ENCODE data around the gene ERBB4.

Gene ERBB4

DNA sequence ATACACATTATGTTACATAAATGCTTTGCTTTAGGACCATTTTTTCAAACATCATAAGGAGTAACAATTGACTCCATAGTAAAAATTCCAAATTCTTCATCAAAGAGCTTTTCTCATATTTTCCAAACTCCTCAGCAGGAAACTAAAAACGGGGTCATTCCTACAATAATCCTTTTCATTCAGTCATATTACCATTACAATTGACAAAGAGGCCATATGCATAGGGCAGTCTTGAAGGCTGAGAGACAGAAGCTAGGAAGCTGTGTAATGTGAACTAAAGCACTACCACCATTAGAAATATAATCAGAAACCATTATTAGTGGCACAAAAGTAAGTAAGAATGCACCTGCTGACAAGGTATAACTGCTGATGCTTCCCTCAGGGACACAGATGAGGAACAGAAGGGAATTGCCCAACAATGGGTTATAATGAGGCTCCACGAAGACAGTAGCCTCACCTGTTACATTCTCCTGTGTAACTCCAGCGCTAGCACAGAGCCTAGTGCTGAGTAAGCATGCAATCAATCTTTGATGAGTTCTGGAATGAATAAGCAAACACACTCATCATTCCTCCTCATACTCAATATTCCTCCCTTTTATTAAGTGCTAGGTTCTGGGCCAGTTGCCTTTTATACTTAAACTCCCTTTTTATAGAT lies 1039.9 kb downstream of the ERBB4 start:
- no peak for DNase-seq (ENCODE audit: low read depth in 4 of 4, low spot score in 1 of 4)

DNA sequence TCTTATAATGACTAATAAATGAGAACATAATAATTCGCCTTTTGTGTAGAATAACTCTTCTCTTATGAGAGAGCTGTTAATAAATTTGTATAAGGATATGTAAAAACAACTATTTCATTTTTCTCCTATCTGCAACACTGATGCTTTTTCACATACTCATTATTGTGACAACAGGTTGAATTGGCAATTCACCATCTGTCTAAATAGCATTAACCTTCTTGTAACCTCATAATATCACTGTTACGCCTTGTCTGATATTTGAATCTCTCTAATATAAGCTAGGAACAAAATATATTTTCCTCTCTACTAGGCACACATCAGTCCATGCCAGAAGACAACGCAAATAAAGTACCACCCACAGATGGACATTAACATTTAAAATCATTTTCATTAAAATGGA lies 1043.3 kb downstream of the ERBB4 start:
- no peak for DNase-seq (ENCODE audit: low read depth in 4 of 4, low spot score in 1 of 4)

DNA sequence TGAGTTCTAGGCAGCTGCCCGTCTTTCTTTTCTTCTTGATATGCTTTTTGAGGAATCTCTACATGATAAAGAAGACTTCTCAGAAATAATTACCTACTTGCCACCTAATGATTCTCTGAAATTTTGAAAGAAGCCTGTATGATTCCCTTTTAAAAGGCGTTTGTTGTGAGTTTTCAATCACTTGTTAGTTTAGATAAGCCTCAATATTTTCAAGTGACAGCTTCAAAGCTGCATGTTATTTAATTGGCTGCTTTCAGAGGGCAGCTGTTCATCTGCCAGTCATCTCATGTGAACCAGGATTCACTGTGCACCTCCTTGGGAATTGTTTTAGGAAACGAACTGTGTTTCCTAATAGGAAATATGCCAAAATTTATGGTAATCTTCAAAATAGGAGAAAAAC lies 1044.1 kb downstream of the ERBB4 start:
- no peak for DNase-seq (ENCODE audit: low read depth in 4 of 4, low spot score in 1 of 4)

DNA sequence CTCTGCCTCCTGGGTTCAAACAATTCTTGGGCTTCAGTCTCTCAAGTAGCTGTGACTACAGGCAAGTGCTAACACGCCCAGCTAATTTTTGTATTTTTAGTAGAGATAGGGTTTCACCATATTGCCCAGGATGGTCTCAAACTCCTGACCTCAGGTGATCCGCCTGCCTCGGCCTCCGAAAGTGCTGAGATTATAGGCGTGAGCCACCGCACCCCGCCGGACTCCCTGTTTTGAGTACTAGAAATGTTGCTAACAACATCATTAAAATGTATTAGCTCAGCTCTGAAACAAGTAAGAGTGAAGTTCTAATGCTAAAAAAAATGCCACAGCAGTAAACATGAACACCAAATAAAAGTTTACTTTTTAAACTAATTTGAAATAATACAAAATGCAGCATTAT lies 1044.5 kb downstream of the ERBB4 start:
- no peak for DNase-seq (ENCODE audit: low read depth in 4 of 4, low spot score in 1 of 4)

DNA sequence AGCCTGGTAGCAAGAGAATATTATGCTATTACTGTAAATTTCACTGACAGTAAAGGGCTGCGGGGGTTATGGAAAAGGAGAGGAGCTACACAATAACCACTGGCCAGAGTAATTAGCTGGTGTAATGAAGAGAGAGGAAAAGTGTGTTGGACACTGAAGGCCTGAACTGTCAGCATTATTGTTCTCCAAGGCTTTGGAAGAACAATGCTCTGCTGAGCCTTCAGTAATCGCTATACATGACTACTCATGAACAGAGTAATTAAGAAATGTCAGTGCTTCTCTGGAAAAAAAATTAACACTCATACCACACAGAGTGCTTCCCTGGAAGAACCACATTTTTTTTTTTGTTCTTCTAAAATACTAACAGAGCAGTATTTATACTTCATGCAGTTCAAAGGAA lies 1050.9 kb downstream of the ERBB4 start:
- no peak for DNase-seq (ENCODE audit: low read depth in 4 of 4, low spot score in 1 of 4)

DNA sequence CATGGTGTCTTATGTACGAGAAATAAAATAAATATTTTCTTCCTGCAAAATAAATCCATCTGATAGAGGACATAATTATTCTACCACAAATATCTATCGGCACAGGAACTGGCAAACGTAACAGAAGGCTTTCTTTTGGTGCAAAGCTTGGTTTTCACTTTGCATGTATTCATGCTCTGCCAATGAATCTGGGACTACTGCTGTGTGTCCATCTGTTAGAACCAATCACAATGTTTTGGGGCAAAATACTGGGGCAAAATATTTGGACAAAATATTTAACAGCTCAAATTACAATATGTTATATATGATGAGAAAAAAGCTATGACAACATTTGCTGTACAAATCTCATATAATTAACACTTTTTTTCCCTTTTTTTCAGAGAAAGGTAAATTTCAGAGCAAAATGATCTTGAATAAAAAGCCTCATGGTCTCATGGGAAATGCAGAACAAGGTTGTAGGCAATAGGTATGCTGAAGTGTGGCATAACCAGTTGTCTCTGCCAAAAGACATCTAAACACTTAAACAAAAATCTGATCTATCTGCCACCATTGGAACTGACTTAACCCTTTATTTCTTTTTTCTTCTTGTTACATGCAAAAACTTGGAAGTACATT lies 1059.0 kb downstream of the ERBB4 start:
- DNase-seq (ENCODE audit: low read depth in 4 of 4, low spot score in 1 of 4), result no peak

DNA sequence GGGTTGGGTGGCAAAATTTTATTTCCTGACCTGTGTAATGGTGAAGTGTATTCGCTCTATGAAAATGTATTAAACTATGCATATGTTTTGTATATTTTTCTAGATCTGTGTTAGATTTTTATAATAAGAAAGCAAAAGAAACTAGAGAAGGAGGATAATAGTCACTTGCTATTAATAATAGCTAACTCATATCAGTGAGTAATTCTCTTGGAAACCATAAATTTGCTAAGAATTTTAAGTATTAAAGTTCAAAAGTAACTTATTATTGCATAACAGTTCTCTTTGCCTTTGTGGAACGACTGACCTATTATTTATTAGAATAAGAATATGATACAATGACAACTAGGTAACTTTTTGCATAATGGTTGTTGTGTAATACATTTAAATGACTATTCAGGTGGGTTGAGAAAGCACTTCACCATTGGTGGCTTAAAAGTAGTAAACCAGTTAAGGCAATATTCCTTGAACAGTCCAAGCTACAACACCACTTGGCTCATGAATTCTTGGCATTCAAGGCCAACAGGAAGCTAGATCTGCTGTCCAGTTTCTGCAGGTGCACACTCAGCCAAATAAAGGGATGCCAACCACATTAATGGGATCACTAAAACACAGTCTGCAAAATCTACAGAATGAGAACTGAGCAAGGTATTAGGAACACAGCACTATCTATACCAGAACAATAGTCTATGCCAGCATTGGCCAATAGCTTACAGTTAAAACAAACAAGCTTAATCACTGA lies 1060.9 kb downstream of the ERBB4 start:
- no peak for DNase-seq (ENCODE audit: low read depth in 4 of 4, low spot score in 1 of 4)

DNA sequence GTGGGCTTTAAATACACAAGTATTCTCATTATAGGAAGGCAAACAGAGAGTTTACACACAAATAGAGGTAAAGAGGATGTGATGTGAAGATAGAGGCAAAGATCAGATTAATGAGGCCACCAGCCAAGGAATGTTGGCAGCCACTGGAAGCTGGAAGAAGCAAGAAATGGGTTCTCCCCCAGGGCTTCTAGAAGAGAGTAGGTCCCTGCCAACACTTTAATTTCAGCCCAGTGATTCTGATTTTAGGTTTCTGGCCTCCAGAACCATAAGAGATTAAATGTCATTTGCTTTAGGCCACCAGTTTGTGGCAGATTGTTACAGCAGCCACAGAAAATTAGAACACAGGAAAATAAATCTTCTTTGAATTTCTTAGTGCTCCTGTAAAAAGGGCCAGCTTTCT lies 1065.5 kb downstream of the ERBB4 start:
- no peak for DNase-seq (ENCODE audit: low read depth in 4 of 4, low spot score in 1 of 4)

DNA sequence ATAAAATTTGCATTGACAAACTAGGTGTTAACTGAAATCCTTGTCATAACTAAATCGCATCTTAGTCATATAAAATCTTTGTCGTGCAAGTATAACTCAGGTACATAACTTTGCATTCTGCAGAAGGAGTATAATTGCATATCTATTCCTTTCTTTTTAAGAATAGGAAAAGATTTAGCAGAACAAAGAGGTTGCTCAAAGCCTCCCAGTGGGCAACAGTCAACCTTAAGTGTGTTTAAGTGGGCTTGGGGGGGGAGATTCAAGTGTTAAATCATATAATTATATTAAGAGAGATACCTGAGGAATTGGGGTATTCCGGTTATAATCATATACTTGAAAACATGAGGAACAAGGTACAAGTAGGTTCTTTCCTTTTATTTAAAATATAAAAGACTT lies 1068.9 kb downstream of the ERBB4 start:
- DNase-seq (ENCODE audit: low read depth in 4 of 4, low spot score in 1 of 4), result no peak

DNA sequence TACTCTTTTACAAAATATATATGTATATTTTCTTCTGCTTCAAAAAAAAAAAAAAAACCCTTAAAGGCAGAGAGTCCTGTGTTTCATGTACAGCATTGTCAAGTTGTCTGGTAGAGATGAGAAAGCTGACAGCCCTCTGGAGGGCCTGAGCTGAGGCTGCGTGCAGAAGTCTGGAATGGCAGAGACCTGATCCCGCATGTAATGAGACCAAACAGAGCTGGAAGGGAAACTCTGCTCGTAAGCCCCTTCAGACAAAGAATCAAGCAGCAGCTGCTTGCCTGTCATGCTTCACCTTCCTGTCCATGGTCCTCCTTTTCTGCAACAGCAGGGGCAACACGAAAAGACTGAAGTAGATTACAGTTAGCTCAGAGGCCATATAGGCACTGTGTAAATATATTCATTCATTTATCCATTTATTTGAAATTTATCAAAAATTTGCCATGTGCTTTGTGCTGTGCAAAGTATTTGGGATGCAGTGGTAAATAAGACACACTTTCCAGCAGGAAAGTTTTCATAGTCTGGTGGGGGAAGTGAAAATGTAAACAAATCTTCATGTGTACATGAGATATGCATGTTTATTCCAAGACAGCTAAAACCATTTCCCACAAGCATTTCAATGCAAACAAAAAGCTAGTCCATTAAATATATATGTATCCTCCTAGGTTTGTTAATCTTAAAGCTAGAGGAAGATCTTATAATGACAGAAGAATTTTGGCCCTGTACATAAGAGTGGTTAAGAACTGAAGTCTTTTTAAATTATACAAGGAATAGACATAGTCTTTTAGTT lies 1069.5 kb downstream of the ERBB4 start:
- DNase-seq (ENCODE audit: low read depth in 4 of 4, low spot score in 1 of 4), result no peak

DNA sequence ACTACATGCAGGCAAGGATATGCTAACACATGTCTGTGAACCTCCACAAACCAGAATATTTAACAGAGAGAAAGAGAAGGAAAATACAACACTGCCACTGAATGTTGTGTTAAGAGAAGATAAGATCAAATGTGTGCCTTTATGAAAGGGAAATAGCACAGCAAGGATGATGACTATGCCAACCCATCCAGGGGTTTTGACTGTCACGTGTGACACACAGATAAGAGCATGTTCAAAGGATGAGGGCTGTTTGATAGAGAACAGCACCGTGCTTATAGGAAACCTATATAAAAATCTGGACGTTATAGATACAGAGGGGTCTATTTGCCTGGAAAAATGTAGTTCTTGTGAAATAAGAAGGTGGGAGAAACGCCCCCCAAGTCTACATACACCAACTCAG lies 1070.4 kb downstream of the ERBB4 start:
- no peak for DNase-seq (ENCODE audit: low read depth in 4 of 4, low spot score in 1 of 4)

DNA sequence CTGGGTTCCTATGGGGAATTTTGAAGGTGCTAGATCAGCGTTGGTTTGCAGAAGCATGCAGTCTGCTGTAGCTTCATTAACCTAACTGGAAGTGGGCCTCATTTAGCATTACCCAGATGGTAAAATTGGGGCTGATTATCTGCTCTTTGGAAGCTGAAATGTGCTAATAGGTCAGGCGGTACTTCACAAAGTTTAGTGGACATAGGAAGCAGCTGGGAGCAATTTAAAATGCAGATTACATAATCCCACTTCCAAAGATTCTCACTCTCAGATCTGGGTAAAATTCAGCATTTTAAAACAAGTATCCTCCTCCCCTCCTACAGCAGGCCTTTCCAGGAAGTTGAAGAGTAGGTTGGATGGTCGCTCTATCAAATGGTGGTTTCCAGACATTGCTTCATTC lies 1075.2 kb downstream of the ERBB4 start:
- no peak for DNase-seq (ENCODE audit: low read depth in 4 of 4, low spot score in 1 of 4)

DNA sequence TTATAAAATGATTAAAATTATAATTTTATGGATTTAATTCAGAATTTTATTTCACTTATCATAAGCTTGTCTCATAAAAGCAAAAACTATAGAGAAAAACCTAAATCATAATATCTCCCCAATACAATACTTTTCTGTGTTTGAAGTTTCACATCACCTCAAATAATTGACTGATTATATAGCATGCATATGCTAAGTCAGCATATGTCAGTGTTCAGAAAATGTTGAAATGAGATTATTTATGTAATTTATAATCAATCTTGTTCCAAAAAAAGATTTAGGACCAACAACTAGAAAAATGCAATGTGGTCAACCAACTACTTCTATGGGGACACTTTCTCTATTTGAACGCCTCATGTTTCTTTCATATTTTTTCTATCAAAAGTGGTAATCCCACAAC lies 1079.6 kb downstream of the ERBB4 start:
- DNase-seq (ENCODE audit: low read depth in 4 of 4, low spot score in 1 of 4), result no peak

DNA sequence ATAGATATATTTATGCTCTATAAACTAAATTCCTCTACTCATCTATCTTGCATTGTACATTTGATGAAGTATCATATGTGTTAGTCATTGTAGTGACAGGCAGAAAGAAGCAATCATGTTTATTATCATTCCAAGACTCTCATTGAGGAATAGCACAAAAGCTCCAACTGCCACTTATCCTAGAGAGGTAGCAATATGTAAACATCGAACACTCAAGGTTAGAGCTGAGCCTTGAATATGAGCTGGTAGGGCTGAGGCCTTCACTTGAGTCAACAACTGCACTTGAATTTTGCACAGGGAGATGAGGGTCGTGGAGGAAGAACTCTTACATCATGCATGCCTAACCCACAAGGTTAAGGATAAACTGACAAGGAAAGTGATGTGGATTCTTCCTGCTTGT lies 1081.3 kb downstream of the ERBB4 start:
- DNase-seq (ENCODE audit: low read depth in 4 of 4, low spot score in 1 of 4), result no peak

DNA sequence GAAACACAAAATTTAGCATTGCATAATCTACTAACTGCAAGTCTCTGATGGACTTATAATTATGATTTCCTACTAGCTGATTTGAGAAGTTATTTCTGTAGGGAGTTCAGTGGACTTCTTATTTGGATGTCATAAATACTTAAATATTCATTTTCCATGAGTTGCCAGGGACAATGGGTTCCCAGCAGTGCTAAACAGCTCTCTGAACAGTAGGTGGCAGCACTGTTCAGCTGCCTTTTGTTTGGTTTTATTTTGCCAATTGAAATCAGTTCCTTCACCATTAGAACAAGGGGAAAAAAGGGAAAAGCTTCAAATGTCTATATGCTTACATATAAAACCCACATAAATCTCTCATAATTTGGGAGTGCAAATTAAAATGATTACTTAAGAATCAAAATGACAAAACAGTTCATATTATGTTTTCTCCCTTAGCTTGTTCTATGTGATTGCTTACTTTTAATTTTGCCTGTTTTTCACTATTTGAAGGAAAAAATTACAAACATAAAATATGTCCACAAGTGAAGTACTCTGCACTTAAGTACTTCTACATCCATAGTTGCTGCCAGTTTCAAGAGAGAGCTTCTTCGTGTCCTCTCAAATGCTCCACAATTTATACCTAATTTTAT lies 1083.3 kb downstream of the ERBB4 start:
- DNase-seq (ENCODE audit: low read depth in 4 of 4, low spot score in 1 of 4), result no peak

DNA sequence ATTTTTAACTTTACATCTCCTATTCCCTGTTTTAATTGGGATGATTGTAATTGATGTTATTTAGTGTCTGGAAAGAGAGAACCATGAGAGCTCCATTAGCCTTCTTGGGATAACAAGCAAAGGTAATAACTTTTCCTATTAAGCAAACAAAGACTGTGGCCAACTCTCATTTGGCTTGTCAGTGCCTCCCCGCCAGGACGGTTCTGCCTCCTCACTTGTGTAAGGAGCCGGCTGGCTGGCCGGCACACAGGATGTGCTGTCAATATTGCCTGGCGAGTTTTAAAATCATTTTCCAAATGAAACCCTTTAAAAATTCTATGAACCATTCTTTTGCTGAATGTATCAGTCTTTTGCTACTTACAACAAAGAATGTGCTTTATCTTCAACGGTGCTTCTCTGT lies 1083.9 kb downstream of the ERBB4 start:
- no peak for DNase-seq (ENCODE audit: low read depth in 4 of 4, low spot score in 1 of 4)

DNA sequence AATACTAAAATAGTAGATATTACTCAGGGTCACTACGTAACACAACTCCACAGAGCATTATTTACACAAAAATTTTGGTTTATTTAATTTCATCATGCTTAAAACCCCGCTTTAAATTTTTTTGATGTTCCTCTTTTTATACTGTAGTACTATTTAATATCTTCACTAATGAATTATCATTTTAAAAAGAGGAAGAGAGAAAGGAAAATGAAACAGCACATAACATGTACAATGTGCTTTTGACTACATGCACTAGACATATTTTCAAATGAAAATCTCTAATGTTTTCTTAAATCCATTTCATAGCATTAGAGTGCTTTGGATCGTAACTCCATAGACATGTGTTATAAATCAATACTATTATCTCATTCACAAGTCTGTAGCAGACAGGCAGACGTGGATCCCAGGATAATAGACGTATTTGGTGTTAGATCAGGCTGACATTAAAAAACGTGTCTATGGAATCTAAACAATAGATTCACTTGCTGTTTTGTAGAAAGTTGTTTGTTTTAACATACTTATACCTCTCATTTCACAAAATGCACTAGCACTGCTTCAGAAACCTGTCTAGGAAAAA lies 1085.2 kb downstream of the ERBB4 start:
- DNase-seq (ENCODE audit: low read depth in 4 of 4, low spot score in 1 of 4), result no peak

DNA sequence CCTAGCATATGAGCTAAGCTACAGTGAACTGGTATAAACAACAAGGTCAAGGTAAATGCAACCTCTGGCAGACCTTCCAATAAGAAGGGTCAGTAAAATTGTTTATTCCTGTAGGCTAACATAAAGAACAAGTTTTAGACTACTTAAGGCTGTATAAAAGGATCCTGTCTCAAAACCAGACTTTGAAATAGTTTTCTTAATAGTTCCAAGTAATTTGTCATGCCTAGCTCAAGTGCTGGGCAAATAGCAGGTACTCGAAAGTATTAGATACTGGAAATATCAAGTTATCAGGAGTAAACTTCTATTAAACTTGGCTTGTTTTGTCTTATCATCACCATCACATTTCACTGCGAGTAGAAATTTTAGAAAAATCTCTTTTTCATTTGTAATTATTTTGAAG lies 1087.0 kb downstream of the ERBB4 start:
- DNase-seq (ENCODE audit: low read depth in 4 of 4, low spot score in 1 of 4), result no peak

DNA sequence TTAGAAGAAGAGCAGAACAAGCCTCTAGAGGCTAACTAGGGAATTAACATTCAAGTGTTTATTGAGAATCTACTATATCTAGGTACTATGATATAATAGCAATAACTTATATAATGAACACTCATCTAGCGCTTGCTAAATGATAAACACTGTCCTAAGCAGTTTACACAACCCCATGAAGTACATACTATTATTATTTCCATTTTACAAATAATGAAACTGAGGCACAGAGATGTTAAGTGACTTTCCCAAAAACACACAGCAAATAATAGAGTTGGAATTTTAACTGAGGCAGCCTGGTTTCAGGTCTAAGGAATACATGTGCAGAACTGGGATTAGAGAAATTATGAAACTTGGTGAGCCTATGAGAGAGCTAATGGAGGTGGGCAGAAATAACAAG lies 1088.8 kb downstream of the ERBB4 start:
- no peak for DNase-seq (ENCODE audit: low read depth in 4 of 4, low spot score in 1 of 4)

DNA sequence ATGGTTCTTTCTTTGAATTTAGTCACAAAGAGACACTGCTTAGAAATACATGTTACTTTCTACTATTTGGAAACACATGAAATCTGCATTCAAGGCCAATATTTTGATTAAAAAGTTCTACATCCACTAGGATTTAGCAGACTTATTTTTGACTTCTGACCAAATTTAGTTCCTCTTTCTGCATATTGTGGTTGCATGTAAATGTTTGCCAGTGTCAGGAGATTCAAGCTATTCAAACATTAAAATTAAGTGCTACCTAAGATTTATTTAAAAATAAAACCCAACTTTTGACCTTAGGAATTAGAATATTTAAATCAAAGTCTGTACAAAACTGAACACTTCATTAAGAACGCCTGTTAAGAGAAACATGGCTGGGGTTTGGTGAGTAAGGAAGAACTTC lies 1091.1 kb downstream of the ERBB4 start:
- DNase-seq (ENCODE audit: low read depth in 4 of 4, low spot score in 1 of 4), result no peak

DNA sequence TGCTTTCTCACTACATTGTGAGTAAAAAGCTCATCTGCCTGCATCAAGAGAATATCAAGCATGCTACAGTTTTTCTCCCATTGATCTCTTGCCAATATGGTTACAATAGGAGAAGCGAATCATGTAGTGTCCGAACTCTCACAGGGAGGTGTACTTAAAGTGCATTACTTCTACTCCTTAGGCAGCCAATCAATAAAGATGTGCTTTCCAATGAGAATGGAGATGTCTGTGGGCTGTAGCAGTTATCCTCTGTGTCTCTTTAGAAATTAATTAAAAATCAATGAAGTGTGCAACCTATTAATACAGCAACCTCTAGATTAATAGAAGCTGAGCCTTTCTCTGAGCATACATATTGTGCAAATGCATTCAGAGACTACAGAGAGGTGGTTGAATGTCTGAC lies 1098.5 kb downstream of the ERBB4 start:
- no peak for DNase-seq (ENCODE audit: low read depth in 4 of 4, low spot score in 1 of 4)
